Upper lobe of right lung (tissue), 1 donor: Measurements from ENCODE around the gene CARD10. TPM values are rescaled to one million over a fixed set of nuclear protein-coding genes. Genes with fewer than 3 reads are reported as not detected.

Experiments used
- ATAC-seq: fragments of 200-7000 bp; cut with Tn5 transposase; one replicate; pipeline ENCODE4 v1.9.1; 2020; ENCODE audit warnings: mild to moderate bottlenecking, moderate library complexity
- DNase-seq: peaks from one replicate; pipeline ENCODE4 v3.0.0-alpha.2; 2020
- H3K27ac ChIP-seq: fragments of 200-600 bp; one replicate; pipeline ENCODE4 v1.8.0; 2022
- H3K27me3 ChIP-seq: fragments of 200-600 bp; one replicate; pipeline ENCODE4 v1.8.0; 2022; ENCODE audit warnings: mild to moderate bottlenecking
- H3K36me3 ChIP-seq: fragments of 200-600 bp; one replicate; pipeline ENCODE4 v1.8.0; 2022
- H3K4me1 ChIP-seq: fragments of 200-600 bp; one replicate; pipeline ENCODE4 v1.8.0; 2022
- H3K4me3 ChIP-seq: fragments of 200-600 bp; one replicate; pipeline ENCODE4 v1.8.0; 2022; ENCODE audit warnings: mild to moderate bottlenecking
- H3K9me3 ChIP-seq: fragments of 200-600 bp; one replicate; pipeline ENCODE4 v1.8.0; 2022
- intact Hi-C: fragments of 100-400 bp; cut with DNase I; formaldehyde crosslinking; loops from one replicate; pipeline ENCODE4 v1.11.0; 2022
- total RNA-seq: library from RNA; stranded (reverse); fragmentation: NEBNext Ultra II Directional; extraction: Animal tissue kit (Norgen Biotek cat#: 25700); gene quantifications from one replicate; pipeline ENCODE4 v1.2.1, GENCODE V29; 2021
- TF ChIP-seq, protein P1 (sequence below): fragments of 200-600 bp; IDR thresholded peaks from one replicate; pipeline ENCODE4 v1.8.0; 2022; ENCODE audit warnings: antibody characterized with exemption
- donor health status: DM: no; HTN: yes; CAD: no; lungs with severe emphysema.

Gene CARD10
- total RNA-seq, 1 donor from 2014 or later: 17.0 TPM

GRCh38 chr22:37456346-37456745 lies 62.9 kb downstream of the CARD10 start:
- no peak for ATAC-seq
- TF ChIP-seq, protein P1, sequence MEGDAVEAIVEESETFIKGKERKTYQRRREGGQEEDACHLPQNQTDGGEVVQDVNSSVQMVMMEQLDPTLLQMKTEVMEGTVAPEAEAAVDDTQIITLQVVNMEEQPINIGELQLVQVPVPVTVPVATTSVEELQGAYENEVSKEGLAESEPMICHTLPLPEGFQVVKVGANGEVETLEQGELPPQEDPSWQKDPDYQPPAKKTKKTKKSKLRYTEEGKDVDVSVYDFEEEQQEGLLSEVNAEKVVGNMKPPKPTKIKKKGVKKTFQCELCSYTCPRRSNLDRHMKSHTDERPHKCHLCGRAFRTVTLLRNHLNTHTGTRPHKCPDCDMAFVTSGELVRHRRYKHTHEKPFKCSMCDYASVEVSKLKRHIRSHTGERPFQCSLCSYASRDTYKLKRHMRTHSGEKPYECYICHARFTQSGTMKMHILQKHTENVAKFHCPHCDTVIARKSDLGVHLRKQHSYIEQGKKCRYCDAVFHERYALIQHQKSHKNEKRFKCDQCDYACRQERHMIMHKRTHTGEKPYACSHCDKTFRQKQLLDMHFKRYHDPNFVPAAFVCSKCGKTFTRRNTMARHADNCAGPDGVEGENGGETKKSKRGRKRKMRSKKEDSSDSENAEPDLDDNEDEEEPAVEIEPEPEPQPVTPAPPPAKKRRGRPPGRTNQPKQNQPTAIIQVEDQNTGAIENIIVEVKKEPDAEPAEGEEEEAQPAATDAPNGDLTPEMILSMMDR: no peak
- intact Hi-C loops: no loop called here
- Histone ChIP-seq H3K27ac (no peak overlapping the region), H3K9me3 (no peaks in the 10 kb centered on the region), H3K36me3 (no peaks in the 10 kb centered on the region), H3K27me3 (no peaks in the 10 kb centered on the region), H3K4me1 (peaks cover 5% of the 10 kb centered on the region), H3K4me3 (no peak overlapping the region)
- DNase-seq: no peak

GRCh38 chr22:37455896-37456295 lies 63.3 kb downstream of the CARD10 start:
- no peak overlapping the region for H3K27ac ChIP-seq
- DNase-seq (no peak), ATAC-seq (no peak)
- no peaks in the 10 kb centered on the region for H3K9me3 ChIP-seq
- intact Hi-C loops: no loop called here
- no peaks in the 10 kb centered on the region for H3K27me3 ChIP-seq
- peaks cover 5% of the 10 kb centered on the region for H3K4me1 ChIP-seq
- H3K36me3 ChIP-seq: no peaks in the 10 kb centered on the region
- no peak overlapping the region for H3K4me3 ChIP-seq
- TF ChIP-seq, protein P1: no peak

DNA sequence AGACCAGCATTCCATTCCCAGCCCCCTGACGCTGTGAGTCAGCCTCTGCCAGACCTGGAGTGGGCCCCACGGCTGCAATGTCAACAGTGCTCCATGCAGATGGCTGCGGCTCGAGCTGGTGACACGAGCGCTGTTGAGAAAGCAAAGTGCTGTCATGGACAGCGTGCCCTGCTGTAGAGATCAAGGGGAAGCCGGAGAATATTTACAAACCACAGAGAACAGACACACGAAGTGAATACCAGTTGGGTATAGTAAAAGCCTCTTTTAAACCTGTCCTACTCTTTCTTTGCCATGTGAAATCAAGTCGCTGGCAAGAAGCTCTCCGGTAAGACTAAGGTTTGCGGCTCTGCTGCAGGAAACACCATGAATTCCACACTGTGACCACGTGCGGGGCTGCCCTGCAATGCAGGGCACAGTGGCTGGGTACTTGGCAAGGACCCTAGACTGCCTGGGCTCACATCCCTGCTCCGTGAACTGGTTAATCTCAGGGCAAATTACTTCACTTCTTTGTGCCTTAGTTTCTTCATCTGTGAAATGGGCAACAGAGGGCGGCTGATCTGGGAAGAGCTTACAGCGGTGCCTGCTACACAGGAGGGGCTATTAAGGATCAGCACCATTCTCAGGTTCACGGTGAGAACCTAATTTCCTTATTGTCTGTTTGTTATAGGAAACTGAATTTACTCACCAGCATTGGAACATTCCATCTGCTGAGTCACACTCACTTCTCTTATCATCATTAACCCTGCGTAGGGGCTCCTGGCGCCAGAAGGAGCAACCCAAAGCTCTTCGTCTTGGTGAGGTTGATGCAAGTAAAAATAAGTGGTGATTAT lies 64.1 kb downstream of the CARD10 start:
- Histone ChIP-seq H3K27me3 (no peaks in the 10 kb centered on the region), H3K9me3 (no peaks in the 10 kb centered on the region), H3K36me3 (no peaks in the 10 kb centered on the region), H3K4me1 (peaks cover 5% of the 10 kb centered on the region), H3K4me3 (no peak overlapping the region), H3K27ac (no peak overlapping the region)
- peak; percentile 79 for DNase-seq
- TF ChIP-seq, protein P1: no peak
- ATAC-seq: peak; percentile 68
- intact Hi-C loops: no loop called here

- Histone ChIP-seq H3K36me3 (no peaks in the 10 kb centered on the region), H3K4me3 (no peak overlapping the region), H3K4me1 (peaks cover 5% of the 10 kb centered on the region), H3K27ac (no peak overlapping the region), H3K27me3 (no peaks in the 10 kb centered on the region), H3K9me3 (no peaks in the 10 kb centered on the region)
- intact Hi-C loops: no loop called here
- DNase-seq (no peak), ATAC-seq (no peak)
- TF ChIP-seq, protein P1: no peak
These were observed 65.5 kb downstream of the CARD10 start for GRCh38 chr22:37453696-37454095.

DNA sequence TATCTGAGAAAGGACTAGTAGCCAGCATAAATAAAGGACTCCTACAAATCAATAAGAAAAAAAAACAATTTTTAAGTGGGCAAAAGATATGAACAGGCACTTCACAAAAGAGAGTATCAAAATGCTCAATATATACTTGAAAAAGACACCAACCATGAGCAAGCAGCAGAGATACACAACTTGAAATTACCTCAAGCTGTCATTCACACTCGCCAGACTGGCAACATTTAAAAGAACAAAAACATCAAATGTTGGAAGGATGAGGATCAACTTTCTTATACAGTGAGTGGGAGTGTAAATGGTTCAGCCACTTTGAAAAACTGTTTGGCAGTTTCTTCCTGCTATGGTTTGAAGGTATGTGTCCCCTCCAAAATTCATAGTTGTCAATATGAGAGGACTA lies 68.0 kb downstream of the CARD10 start:
- no peaks in the 10 kb centered on the region for H3K9me3 ChIP-seq
- intact Hi-C loops: no loop called here
- TF ChIP-seq, protein P1: no peak
- H3K4me1 ChIP-seq: peaks cover 5% of the 10 kb centered on the region
- no peak for DNase-seq
- no peaks in the 10 kb centered on the region for H3K36me3 ChIP-seq
- no peak overlapping the region for H3K27ac ChIP-seq
- H3K27me3 ChIP-seq: no peaks in the 10 kb centered on the region
- H3K4me3 ChIP-seq: no peak overlapping the region
- no peak for ATAC-seq
